HEK293 (cell line): ENCODE results near the gene PTPMT1.

Source experiments
- GLI4 ChIP-seq: fragments of 450-650 bp; formaldehyde crosslinking; IDR thresholded peaks from 2 replicates; pipeline ENCODE4 v1.5.1; 2016; ENCODE audit warnings: missing biosample characterization, missing genetic modification characterization
- KLF1 ChIP-seq: fragments of 450-650 bp; formaldehyde crosslinking; IDR thresholded peaks from 2 replicates; pipeline ENCODE4 v1.5.1; 2016; ENCODE audit warnings: missing biosample characterization, missing genetic modification characterization
- KLF9 ChIP-seq: fragments of 450-650 bp; formaldehyde crosslinking; IDR thresholded peaks from 2 replicates; pipeline ENCODE4 v1.5.1; 2016; ENCODE audit warnings: missing biosample characterization, missing genetic modification characterization, low read depth
- REPIN1 ChIP-seq: fragments of 450-650 bp; formaldehyde crosslinking; IDR thresholded peaks from 2 replicates; pipeline ENCODE4 v1.5.1; 2017; ENCODE audit warnings: missing biosample characterization, missing genetic modification characterization, low read depth
- TCF7L2 ChIP-seq: IDR thresholded peaks from 2 replicates; pipeline ENCODE4 v1.6.1; 2011; ENCODE audit warnings: low read depth, mild to moderate bottlenecking, inconsistent platforms, low read length, moderate library complexity, borderline replicate concordance
- ZBTB20 ChIP-seq: fragments of 450-650 bp; formaldehyde crosslinking; IDR thresholded peaks from 2 replicates; pipeline ENCODE4 v1.5.1; 2016; ENCODE audit warnings: missing biosample characterization, missing genetic modification characterization
- ZFP41 ChIP-seq: fragments of 450-650 bp; formaldehyde crosslinking; IDR thresholded peaks from 2 replicates; pipeline ENCODE4 v1.5.1; 2016; ENCODE audit warnings: missing biosample characterization, missing genetic modification characterization, borderline replicate concordance
- ZNF114 ChIP-seq: fragments of 450-650 bp; formaldehyde crosslinking; IDR thresholded peaks from 2 replicates; pipeline ENCODE4 v1.5.0; 2017; ENCODE audit warnings: missing biosample characterization, missing genetic modification characterization
- ZNF157 ChIP-seq: fragments of 450-650 bp; formaldehyde crosslinking; IDR thresholded peaks from 2 replicates; pipeline ENCODE4 v1.5.1; 2016; ENCODE audit warnings: missing biosample characterization, missing genetic modification characterization
- ZNF211 ChIP-seq: fragments of 450-650 bp; formaldehyde crosslinking; IDR thresholded peaks from 2 replicates; pipeline ENCODE4 v1.5.1; 2016; ENCODE audit warnings: low read depth, missing biosample characterization, missing genetic modification characterization
- ZNF292 ChIP-seq: fragments of 450-650 bp; formaldehyde crosslinking; IDR thresholded peaks from 2 replicates; pipeline ENCODE4 v1.5.1; 2016; ENCODE audit warnings: low read depth, missing biosample characterization, missing genetic modification characterization, borderline replicate concordance
- ZNF335 ChIP-seq: fragments of 450-650 bp; formaldehyde crosslinking; conservative IDR thresholded peaks from 2 replicates; pipeline ENCODE4 v1.5.1; 2016; ENCODE audit warnings: missing biosample characterization, missing genetic modification characterization
- ZNF350 ChIP-seq: fragments of 450-650 bp; formaldehyde crosslinking; IDR thresholded peaks from 2 replicates; pipeline ENCODE4 v1.5.0; 2017; ENCODE audit warnings: missing biosample characterization, mild to moderate bottlenecking, missing genetic modification characterization
- ZNF423 ChIP-seq: fragments of 450-650 bp; formaldehyde crosslinking; IDR thresholded peaks from 2 replicates; pipeline ENCODE4 v1.5.1; 2016; ENCODE audit warnings: missing biosample characterization, missing genetic modification characterization
- ZNF501 ChIP-seq: fragments of 450-650 bp; formaldehyde crosslinking; IDR thresholded peaks from 2 replicates; pipeline ENCODE4 v1.5.1; 2016; ENCODE audit warnings: missing biosample characterization, missing genetic modification characterization
- ZNF549 ChIP-seq: fragments of 450-650 bp; IDR thresholded peaks from 2 replicates; pipeline ENCODE4 v1.5.1; 2018; ENCODE audit warnings: missing biosample characterization, missing genetic modification characterization, mild to moderate bottlenecking, inconsistent platforms, moderate library complexity
- ZNF561 ChIP-seq: fragments of 450-650 bp; IDR thresholded peaks from 2 replicates; pipeline ENCODE4 v1.5.1; 2018; ENCODE audit warnings: missing biosample characterization, missing genetic modification characterization, borderline replicate concordance
- ZNF654 ChIP-seq: fragments of 450-650 bp; formaldehyde crosslinking; IDR thresholded peaks from 2 replicates; pipeline ENCODE4 v1.5.1; 2016; ENCODE audit warnings: low read depth, missing biosample characterization, missing genetic modification characterization
- ZNF670 ChIP-seq: fragments of 450-650 bp; formaldehyde crosslinking; IDR thresholded peaks from 2 replicates; pipeline ENCODE4 v1.5.1; 2016; ENCODE audit warnings: missing biosample characterization, missing genetic modification characterization, low read depth
- ZNF776 ChIP-seq: fragments of 450-650 bp; formaldehyde crosslinking; IDR thresholded peaks from 2 replicates; pipeline ENCODE4 v1.5.0; 2017; ENCODE audit warnings: missing biosample characterization, missing genetic modification characterization, borderline replicate concordance
- TF ChIP-seq, protein P1 (sequence below): fragments of 450-650 bp; formaldehyde crosslinking; IDR thresholded peaks from 2 replicates; pipeline ENCODE4 v1.5.1; 2016; ENCODE audit warnings: missing biosample characterization, missing genetic modification characterization
- TF ChIP-seq, protein P2 (sequence below): fragments of 450-650 bp; formaldehyde crosslinking; IDR thresholded peaks from 2 replicates; pipeline ENCODE4 v1.5.1; 2016; ENCODE audit warnings: missing biosample characterization, missing genetic modification characterization
- TF ChIP-seq, protein P3 (sequence below): fragments of 450-650 bp; formaldehyde crosslinking; IDR thresholded peaks from 2 replicates; pipeline ENCODE4 v1.5.1; 2016; ENCODE audit warnings: missing biosample characterization, missing genetic modification characterization
- TF ChIP-seq, protein P4 (sequence below): fragments of 450-650 bp; IDR thresholded peaks from 2 replicates; pipeline ENCODE4 v1.5.1; 2018; ENCODE audit warnings: missing biosample characterization, mild to moderate bottlenecking, missing genetic modification characterization
- TF ChIP-seq, protein P5 (sequence below): sonication (generic); formaldehyde crosslinking; IDR thresholded peaks from 2 replicates; pipeline ENCODE4 v1.8.1; 2022; ENCODE audit warnings: mild to moderate bottlenecking, moderate library complexity, missing genetic modification reagents
- TF ChIP-seq, protein P6 (sequence below): fragments of 450-650 bp; formaldehyde crosslinking; IDR thresholded peaks from 2 replicates; pipeline ENCODE4 v1.5.1; 2016; ENCODE audit warnings: missing biosample characterization, missing genetic modification characterization

Gene PTPMT1

DNA sequence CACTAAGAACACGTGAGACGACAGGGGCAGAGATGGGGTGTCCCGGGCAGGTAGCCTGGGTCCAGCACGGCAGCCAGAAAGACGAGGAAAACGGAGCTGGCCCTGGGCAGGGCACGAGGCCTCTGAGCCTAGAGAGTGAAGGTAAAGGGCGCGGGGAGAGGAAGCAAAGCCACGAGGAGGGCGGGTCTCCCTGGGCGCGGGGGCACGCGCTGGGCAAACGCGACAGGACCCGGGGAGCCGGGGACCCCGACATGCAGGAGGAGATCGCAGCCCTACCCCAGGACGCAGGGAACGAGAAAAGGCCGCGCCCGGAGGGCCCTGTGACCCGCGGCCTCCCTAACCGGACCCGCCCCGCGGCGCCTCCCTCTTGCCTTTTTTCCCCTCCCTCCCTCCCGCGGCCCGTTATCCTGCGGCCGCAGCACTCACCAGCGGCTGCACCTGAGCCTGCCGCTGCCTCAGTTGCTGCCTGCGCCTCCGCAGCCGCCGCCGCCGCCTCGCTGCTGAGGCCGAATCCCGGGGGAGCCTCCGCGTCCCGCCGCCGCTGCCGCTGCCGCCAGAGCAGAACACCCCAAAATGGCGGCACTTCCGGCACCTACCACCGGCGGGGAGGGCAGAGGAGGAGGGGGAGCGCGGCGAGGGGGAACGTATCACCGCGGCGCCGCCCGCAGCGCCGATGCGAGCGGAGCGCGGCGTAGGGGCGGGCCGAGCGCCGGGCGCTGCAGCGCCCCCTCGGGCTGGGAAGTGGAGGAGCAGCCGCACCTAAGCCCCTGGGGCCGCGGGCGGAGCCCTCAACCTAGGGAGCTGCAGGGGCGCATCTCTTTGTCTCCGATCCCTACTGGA is 12.6 kb upstream of the PTPMT1 start, which contains the start of gene CELF1 (continued):
- TF ChIP-seq, protein P1, sequence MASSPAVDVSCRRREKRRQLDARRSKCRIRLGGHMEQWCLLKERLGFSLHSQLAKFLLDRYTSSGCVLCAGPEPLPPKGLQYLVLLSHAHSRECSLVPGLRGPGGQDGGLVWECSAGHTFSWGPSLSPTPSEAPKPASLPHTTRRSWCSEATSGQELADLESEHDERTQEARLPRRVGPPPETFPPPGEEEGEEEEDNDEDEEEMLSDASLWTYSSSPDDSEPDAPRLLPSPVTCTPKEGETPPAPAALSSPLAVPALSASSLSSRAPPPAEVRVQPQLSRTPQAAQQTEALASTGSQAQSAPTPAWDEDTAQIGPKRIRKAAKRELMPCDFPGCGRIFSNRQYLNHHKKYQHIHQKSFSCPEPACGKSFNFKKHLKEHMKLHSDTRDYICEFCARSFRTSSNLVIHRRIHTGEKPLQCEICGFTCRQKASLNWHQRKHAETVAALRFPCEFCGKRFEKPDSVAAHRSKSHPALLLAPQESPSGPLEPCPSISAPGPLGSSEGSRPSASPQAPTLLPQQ (tag by site-specific recombination) = no peak
- TF ChIP-seq ZNF292 (tag by site-specific recombination) (no peak), ZNF654 (tag by site-specific recombination) (no peak), ZBTB20 (peak; percentile 41; the same call in 1 of the 2 replicates), ZFP41 (tag by site-specific recombination) (no peak), GLI4 (tag by site-specific recombination) (no peak), ZNF157 (tag by site-specific recombination) (no peak), ZNF335 (tag by site-specific recombination) (peak; percentile 67; the same call in 1 of the 2 replicates), ZNF561 (tag by site-specific recombination) (peak; percentile 70; the same call in 1 of the 2 replicates), TCF7L2 (no peak), KLF1 (0 out of 2 replicates have a peak, but pooled peaks have one; percentile 18), KLF9 (tag by site-specific recombination) (peak; percentile 48; the same call in 1 of the 2 replicates), REPIN1 (tag by site-specific recombination) (no peak), ZNF501 (peak; percentile 72; the same call in 1 of the 2 replicates), ZNF211 (tag by site-specific recombination) (no peak), ZNF114 (no peak), ZNF350 (tag by site-specific recombination) (no peak), ZNF670 (tag by site-specific recombination) (no peak), ZNF776 (no peak), ZNF549 (tag by site-specific recombination) (no peak), ZNF423 (tag by site-specific recombination) (no peak)
- TF ChIP-seq, protein P2, sequence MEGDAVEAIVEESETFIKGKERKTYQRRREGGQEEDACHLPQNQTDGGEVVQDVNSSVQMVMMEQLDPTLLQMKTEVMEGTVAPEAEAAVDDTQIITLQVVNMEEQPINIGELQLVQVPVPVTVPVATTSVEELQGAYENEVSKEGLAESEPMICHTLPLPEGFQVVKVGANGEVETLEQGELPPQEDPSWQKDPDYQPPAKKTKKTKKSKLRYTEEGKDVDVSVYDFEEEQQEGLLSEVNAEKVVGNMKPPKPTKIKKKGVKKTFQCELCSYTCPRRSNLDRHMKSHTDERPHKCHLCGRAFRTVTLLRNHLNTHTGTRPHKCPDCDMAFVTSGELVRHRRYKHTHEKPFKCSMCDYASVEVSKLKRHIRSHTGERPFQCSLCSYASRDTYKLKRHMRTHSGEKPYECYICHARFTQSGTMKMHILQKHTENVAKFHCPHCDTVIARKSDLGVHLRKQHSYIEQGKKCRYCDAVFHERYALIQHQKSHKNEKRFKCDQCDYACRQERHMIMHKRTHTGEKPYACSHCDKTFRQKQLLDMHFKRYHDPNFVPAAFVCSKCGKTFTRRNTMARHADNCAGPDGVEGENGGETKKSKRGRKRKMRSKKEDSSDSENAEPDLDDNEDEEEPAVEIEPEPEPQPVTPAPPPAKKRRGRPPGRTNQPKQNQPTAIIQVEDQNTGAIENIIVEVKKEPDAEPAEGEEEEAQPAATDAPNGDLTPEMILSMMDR = no peak
- TF ChIP-seq, protein P3, sequence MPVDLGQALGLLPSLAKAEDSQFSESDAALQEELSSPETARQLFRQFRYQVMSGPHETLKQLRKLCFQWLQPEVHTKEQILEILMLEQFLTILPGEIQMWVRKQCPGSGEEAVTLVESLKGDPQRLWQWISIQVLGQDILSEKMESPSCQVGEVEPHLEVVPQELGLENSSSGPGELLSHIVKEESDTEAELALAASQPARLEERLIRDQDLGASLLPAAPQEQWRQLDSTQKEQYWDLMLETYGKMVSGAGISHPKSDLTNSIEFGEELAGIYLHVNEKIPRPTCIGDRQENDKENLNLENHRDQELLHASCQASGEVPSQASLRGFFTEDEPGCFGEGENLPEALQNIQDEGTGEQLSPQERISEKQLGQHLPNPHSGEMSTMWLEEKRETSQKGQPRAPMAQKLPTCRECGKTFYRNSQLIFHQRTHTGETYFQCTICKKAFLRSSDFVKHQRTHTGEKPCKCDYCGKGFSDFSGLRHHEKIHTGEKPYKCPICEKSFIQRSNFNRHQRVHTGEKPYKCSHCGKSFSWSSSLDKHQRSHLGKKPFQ (tag by site-specific recombination) = no peak
- TF ChIP-seq, protein P4, sequence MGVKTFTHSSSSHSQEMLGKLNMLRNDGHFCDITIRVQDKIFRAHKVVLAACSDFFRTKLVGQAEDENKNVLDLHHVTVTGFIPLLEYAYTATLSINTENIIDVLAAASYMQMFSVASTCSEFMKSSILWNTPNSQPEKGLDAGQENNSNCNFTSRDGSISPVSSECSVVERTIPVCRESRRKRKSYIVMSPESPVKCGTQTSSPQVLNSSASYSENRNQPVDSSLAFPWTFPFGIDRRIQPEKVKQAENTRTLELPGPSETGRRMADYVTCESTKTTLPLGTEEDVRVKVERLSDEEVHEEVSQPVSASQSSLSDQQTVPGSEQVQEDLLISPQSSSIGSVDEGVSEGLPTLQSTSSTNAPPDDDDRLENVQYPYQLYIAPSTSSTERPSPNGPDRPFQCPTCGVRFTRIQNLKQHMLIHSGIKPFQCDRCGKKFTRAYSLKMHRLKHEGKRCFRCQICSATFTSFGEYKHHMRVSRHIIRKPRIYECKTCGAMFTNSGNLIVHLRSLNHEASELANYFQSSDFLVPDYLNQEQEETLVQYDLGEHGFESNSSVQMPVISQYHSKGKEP (tag by site-specific recombination) = peak; percentile 29; the same call in 1 of the 2 replicates
- TF ChIP-seq, protein P5, sequence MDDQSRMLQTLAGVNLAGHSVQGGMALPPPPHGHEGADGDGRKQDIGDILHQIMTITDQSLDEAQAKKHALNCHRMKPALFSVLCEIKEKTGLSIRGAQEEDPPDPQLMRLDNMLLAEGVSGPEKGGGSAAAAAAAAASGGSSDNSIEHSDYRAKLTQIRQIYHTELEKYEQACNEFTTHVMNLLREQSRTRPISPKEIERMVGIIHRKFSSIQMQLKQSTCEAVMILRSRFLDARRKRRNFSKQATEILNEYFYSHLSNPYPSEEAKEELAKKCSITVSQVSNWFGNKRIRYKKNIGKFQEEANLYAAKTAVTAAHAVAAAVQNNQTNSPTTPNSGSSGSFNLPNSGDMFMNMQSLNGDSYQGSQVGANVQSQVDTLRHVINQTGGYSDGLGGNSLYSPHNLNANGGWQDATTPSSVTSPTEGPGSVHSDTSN = peak; percentile 74; the same call in 1 of the 2 replicates
- TF ChIP-seq, protein P6, sequence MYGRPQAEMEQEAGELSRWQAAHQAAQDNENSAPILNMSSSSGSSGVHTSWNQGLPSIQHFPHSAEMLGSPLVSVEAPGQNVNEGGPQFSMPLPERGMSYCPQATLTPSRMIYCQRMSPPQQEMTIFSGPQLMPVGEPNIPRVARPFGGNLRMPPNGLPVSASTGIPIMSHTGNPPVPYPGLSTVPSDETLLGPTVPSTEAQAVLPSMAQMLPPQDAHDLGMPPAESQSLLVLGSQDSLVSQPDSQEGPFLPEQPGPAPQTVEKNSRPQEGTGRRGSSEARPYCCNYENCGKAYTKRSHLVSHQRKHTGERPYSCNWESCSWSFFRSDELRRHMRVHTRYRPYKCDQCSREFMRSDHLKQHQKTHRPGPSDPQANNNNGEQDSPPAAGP (tag by site-specific recombination) = peak; percentile 64; the same call in 1 of the 2 replicates
